Midbrain (tissue), 1 donor: ENCODE measurements around the gene NANP.
A peak's percentile ranks its signal among the peaks of the same experiment; 100 is the strongest.
"Not testable (repeated sequence)": the region's sequence is repeated elsewhere in the genome, so short reads cannot be mapped to it uniquely, and the experiment has no call there.

Experiments
- DNase-seq: peaks from one replicate; lab custom pipeline; 2025; lab: John Stamatoyannopoulos, UW

The NANP gene

GRCh38 chr20:25606094-25606695 lies 17.6 kb downstream of the NANP start:
- DNase-seq = no peak

- DNase-seq = no peak
These were observed 18.7 kb downstream of the NANP start for GRCh38 chr20:25605148-25605547.

- DNase-seq = no peak
These were observed 19.2 kb downstream of the NANP start for GRCh38 chr20:25604611-25605010.

DNA sequence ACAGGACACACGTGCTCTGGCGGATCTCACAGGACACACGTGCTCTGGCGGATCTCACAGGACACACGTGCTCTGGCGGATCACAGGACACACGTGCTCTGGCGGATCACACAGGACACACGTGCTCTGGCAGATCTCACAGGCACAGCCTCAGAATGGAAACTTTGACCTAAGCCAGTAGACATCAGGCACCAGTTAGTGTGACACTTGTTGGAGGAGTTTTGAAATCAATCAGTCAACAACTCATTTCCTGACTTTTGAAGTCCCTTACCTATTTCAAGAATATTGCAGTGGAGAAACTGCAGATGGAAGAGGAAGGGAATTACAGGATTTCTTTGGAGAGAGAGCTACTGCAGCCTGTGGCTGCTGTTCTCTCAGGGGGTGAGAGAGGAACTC lies 20.9 kb downstream of the NANP start:
- DNase-seq = not testable (repeated sequence)

- not testable (repeated sequence) for DNase-seq
These were observed 21.5 kb downstream of the NANP start for GRCh38 chr20:25602191-25602913.

GRCh38 chr20:25601659-25602058 lies 22.2 kb downstream of the NANP start:
- no peak for DNase-seq

- DNase-seq = no peak
These were observed 23.2 kb downstream of the NANP start for GRCh38 chr20:25600632-25601031.

DNA sequence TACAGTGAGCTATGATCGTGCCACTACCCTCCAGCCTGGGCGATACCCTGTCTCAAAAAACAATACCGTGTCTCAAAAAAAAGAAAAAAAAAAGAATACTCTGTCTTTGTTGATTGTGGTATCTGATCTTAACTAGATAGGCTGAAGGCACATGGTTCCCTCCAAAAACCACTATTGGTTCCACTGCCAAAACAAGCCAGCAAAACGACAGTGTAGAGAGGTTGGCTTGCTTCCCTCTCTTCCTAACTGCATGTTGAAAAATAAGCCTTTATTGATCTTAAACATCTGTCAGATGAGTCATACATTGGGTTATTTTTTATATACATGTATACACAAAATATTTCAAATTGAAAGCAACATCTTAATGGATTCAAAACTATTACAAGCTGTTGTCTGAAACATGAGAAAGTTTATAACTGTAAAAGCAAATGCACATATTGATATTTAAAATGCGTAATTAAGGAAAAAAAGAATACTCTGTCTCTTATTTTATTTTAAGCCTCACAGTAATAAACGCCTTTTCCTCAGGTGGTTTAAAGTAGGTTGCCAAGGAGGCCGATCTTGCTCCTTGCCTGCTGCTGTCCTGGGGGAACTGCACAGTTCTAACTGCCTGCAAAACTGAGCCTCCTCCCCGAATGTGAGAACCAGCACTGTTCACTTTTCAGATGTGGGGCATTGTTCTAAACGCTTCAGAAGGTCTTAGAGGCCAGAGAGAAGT lies 31.5 kb downstream of the NANP start:
- no peak for DNase-seq

- DNase-seq = not testable (repeated sequence)
These were observed 33.0 kb downstream of the NANP start for GRCh38 chr20:25590778-25591177.

DNA sequence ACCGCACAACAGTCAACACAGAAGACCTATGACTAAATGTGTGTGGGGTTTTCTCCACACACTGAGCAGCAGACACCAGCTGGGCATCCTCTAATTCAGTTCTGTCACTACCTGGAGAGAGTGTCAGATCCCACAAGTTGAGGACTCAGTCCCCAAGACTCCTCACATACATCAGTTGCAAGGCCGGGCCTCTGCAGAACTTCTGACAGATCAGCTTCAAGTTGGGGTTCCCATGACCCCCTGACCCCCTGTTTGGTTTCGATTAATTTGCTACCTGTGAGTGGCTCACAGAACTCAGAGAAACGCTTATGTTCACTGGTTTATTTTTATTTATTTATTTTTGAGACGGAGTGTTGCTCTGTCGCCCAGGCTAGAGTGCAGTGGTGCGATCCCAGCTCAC lies 35.3 kb downstream of the NANP start:
- no peak for DNase-seq

GRCh38 chr20:25587536-25587935 lies 36.3 kb downstream of the NANP start:
- no peak for DNase-seq

DNA sequence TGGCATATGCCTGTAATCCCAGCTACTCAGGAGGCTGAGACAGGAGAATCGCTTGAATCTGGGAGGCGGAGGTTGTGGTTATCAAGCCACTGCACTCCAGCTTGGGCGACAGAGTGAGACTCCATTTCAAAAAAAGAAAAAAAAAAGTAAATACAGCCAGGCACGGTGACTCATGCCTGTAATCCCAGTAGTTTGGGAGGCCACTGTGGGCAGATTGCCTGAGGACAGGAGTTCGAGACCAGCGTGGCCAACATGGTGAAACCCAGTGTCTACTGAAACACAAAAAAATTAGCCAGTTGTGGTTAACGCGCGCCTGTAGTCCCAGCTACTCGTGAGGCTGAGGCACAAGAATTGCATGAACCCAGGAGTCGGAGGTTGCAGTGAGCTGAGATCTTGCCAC lies 36.9 kb downstream of the NANP start:
- DNase-seq = no peak

GRCh38 chr20:25584905-25585704 lies 38.7 kb downstream of the NANP start, which contains the start of gene NINL:
TSS of gene NINL (minus strand) at chr20:25585531. CDS start at chr20:25526587, 58,944 bp downstream.
- DNase-seq = peak; percentile 19

DNA sequence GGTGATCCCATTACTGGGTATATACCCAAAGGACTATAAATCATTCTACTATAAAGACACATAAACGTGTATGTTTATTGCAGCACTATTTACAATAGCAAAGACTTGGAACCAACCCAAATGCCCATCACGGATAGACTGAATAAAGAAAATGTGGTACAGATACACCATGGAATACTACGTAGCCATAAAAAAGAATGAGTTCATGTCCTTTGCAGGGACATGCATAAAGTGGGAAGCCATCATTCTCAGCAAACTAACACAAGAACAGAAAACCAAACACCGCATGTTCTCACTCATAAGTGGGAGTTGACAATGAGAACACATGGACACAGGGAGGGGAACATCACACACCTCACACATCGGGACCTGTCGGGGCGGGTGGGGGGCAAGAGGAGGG lies 40.2 kb downstream of the NANP start:
- not testable (repeated sequence) for DNase-seq

GRCh38 chr20:25580711-25581110 lies 43.1 kb downstream of the NANP start:
- no peak for DNase-seq

DNA sequence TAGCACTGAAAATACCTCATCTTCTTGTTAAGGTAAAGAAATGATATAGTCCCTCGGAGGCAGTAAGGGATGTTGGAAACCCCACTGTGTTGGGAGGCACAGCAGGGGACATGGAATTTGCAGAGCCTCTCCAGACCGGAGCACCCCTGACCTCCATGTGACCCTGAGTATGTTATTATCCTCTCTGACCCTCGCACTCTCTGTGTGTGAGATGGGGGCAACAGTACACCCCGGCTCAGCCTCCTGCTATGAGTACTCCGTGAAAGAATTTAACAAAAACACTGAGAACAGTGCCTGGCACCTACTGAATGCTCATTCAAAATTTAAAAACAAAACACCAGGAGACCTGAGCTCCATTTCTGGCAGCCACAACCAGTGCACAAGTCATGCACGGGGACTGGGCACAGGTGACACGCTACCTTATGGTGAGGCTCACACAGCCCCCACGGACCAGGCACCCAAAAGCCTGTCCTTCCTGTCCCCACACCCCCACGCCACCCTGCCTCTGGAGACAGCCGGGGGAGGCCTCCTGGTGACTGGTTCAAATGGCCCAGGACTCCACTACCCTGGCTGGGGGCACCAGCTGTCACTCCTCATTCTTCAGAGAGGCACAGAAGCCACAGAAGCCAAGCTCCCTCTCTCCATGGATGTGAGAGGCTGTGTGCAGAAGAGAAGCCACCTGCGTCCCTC lies 44.6 kb downstream of the NANP start:
- no peak for DNase-seq

GRCh38 chr20:25576783-25577530 lies 46.9 kb downstream of the NANP start:
- peak; percentile 12 for DNase-seq

DNA sequence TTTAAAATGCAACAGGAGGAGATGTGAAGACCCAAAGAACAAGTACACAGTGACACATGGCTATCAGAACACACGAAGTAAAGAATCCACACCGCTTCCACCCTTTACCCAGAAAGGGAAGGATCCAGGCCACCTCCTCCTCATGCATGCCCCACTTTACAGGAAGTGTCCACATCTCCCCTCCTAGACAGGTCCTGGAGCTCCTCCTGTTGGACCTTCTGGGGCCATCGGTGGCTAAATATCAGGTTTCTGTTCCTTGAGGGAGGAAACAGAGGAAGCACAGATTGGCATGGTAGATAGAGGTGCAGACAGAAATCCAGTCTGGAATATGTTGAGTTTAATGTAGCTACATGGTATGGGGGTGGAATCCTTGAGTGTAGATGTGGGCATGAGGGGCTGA lies 49.4 kb downstream of the NANP start:
- no peak for DNase-seq

DNA sequence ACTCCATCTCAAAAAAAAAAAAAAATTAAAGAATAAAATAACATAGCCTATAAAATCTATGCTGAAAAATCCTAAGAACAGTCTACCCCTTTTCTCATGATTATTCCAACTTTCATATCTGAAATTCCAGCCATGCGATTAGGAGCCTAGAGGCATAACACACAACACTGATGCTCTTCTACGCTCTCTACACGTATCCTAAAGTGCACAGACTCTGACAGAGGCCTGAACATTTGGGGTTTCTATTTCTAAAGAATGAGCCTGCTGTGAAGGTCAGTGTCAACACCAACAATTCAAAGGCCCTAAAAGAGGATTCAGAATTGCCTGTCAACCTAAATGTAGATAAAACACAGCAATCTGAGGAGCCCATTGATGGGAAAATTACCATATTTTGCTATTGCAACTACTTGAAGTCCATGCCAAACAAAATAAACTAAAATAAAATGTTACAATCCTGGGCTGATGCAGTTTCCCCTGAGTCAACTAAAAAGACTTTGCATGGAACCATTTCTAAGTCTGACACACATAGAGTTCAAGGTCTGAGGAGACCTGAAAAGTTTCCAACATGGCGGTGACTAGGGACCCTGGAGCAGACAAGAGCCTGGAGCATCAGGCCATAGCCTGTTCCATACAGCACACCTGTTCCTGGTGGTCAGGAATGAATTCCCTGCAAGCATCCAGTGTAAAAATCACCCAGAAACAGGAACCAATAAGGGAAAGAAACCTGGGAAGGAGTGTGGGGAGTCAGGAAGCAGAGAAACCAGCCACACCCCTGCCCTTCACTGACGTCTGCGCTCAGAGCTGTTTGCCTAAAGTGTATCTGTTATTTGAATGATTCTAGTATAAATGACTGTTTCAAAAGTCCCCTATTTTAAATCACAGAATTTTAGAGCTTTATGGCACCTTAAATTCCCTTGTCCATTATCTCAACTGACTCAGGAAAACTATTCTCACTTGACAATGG lies 50.2 kb downstream of the NANP start:
- DNase-seq = no peak

DNA sequence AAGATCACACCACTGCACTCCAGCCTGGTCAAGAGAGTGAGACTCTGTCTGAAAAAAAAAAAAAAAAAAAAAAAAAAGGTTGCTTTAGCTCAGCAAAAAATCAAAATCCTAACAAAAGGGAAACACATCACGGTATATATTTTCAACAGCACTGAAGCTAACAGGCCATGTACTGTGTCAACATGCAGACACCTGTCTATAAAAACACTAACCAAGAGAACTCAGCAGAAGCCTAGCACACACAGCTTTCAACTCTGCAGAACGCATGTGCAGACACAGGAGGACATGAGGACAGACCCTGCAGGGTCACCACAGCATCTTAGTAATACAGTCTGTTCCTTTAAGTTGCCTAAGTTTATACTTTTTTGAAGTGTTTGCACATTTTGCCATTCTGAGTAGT lies 52.0 kb downstream of the NANP start:
- no peak for DNase-seq
